RWPE2 (cell line): ENCODE data around the gene PRKCE.

Experiments
- ATAC-seq: fragments of 200-7000 bp; cut with Tn5 transposase; 3 replicates; pipeline ENCODE4 v1.9.1; 2021; ENCODE audit warnings: low read depth
- DNase-seq: peaks from one replicate; pipeline ENCODE4 v3.0.0-alpha.2; 2020; ENCODE audit warnings: low spot score
- H3K27ac ChIP-seq: fragments of 450-650 bp; 2 replicates; pipeline ENCODE4 v1.5.1; 2017; ENCODE audit warnings: mild to moderate bottlenecking; ENCODE audit not compliant: poor library complexity, severe bottlenecking
- H3K27me3 ChIP-seq: fragments of 250-450 bp; sonication (Bioruptor Pico); 2 replicates; pipeline ENCODE4 v1.5.1; 2021; ENCODE audit warnings: mild to moderate bottlenecking, moderate library complexity; ENCODE audit not compliant: insufficient read depth, poor library complexity, severe bottlenecking
- H3K36me3 ChIP-seq: fragments of 250-450 bp; sonication (Bioruptor Pico); 2 replicates; pipeline ENCODE4 v1.5.1; 2020; ENCODE audit warnings: low read depth, mild to moderate bottlenecking, moderate library complexity
- H3K4me1 ChIP-seq: fragments of 250-450 bp; sonication (Bioruptor Pico); 2 replicates; pipeline ENCODE4 v1.5.1; 2021; ENCODE audit warnings: mild to moderate bottlenecking, moderate library complexity; ENCODE audit not compliant: insufficient read depth, poor library complexity, severe bottlenecking
- H3K4me3 ChIP-seq: fragments of 250-450 bp; sonication (Bioruptor Pico); 2 replicates; pipeline ENCODE4 v1.5.1; 2021; ENCODE audit warnings: mild to moderate bottlenecking, moderate library complexity; ENCODE audit not compliant: severe bottlenecking
- H3K9me3 ChIP-seq: fragments of 250-450 bp; sonication (Bioruptor Pico); 2 replicates; pipeline ENCODE4 v1.5.1; 2021; ENCODE audit warnings: mild to moderate bottlenecking, moderate library complexity; ENCODE audit not compliant: severe bottlenecking
- CTCF ChIP-seq: fragments of 450-650 bp; IDR thresholded peaks from one replicate; pipeline ENCODE4 v1.5.1; 2017; ENCODE audit warnings: mild to moderate bottlenecking, moderate library complexity; ENCODE audit not compliant: poor library complexity, severe bottlenecking

The PRKCE gene

DNA sequence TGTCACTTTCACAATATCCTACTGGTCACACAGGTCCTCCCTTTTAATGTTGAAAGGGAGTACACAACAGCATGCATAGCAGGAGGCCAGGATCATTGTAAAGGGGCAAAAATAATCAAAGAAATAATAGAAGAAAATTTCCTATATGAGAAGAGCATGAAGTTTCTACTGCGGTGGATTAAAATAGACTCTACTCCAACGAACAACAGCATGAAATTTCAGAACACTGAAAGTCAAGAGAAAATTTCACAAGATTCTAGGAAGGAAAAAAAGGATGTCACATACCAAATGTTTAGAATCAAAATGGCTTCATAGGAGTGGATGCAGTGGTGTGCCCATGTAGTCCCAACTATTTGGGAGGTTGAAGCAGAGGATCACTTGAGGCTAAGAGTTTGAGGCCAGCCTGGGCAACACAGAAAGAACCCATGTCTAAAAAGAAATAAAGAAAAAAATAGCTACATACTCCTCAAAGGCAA lies 573.7 kb downstream of the PRKCE start:
- ATAC-seq (no peak; the same call in 2 of the 3 replicates), DNase-seq (no peak)
- H3K27me3 ChIP-seq = no peaks in the 10 kb centered on the region
- no peak overlapping the region for H3K4me3 ChIP-seq
- H3K36me3 ChIP-seq = no peaks in the 10 kb centered on the region
- peaks cover 13% of the 10 kb centered on the region for H3K4me1 ChIP-seq
- H3K27ac ChIP-seq = peak overlapping the region; percentile 29
- H3K9me3 ChIP-seq = no peaks in the 10 kb centered on the region
- TF ChIP-seq CTCF = no peak

GRCh38 chr2:46225730-46226129 lies 574.3 kb downstream of the PRKCE start:
- Histone ChIP-seq H3K27ac (no peak overlapping the region), H3K4me1 (peaks cover 13% of the 10 kb centered on the region), H3K9me3 (no peaks in the 10 kb centered on the region), H3K36me3 (no peaks in the 10 kb centered on the region), H3K4me3 (no peak overlapping the region), H3K27me3 (no peaks in the 10 kb centered on the region)
- no peak for DNase-seq
- TF ChIP-seq CTCF = no peak
- no peak for ATAC-seq

DNA sequence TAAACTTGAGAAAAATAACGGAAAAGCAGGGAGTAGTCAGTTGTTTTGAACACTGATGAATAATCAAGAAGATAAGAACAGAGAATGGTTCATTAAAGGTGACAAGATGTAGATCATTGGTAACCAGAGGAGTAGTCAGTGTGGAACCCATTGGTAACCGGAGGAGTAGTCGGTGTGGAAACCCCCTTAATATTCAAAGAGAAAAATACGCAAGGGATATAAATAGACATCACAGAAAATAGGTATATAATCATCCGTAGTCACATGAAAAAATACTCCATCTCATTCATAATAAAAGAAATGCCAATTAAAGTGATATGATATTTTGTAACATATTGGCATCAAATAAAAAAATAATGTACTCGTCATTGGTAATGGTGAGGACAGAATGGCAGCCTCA lies 575.1 kb downstream of the PRKCE start:
- H3K36me3 ChIP-seq = no peaks in the 10 kb centered on the region
- no peak overlapping the region for H3K4me3 ChIP-seq
- ATAC-seq (no peak), DNase-seq (no peak)
- H3K4me1 ChIP-seq = peaks cover 13% of the 10 kb centered on the region
- H3K27me3 ChIP-seq = no peaks in the 10 kb centered on the region
- TF ChIP-seq CTCF = no peak
- H3K9me3 ChIP-seq = no peaks in the 10 kb centered on the region
- H3K27ac ChIP-seq = no peak overlapping the region

- no peaks in the 10 kb centered on the region for H3K36me3 ChIP-seq
- H3K4me1 ChIP-seq = peaks cover 13% of the 10 kb centered on the region
- ATAC-seq = no peak
- no peaks in the 10 kb centered on the region for H3K27me3 ChIP-seq
- H3K27ac ChIP-seq = no peak overlapping the region
- H3K9me3 ChIP-seq = no peaks in the 10 kb centered on the region
- TF ChIP-seq CTCF = no peak
- no peak for DNase-seq
- H3K4me3 ChIP-seq = no peak overlapping the region
These were observed 575.5 kb downstream of the PRKCE start for GRCh38 chr2:46227022-46227421.

- no peak for TF ChIP-seq CTCF
- no peak for DNase-seq
- Histone ChIP-seq H3K36me3 (no peaks in the 10 kb centered on the region), H3K27me3 (no peaks in the 10 kb centered on the region), H3K9me3 (no peaks in the 10 kb centered on the region), H3K27ac (no peak overlapping the region), H3K4me1 (peaks cover 13% of the 10 kb centered on the region), H3K4me3 (no peak overlapping the region)
- ATAC-seq = no peak
These were observed 576.3 kb downstream of the PRKCE start for GRCh38 chr2:46227674-46228289.
